ENCODE results near the gene CD180. TPM values are rescaled to one million over a fixed set of nuclear protein-coding genes. Genes with fewer than 3 reads are reported as not detected.
A peak's percentile ranks its signal among the peaks of the same experiment; 100 is the strongest.

The CD180 gene
- total and polyA plus RNA-seq, 5 donors from 2014 or later, result 0.06 to 0.37 (median 0.11) TPM; not detected in 2

DNA sequence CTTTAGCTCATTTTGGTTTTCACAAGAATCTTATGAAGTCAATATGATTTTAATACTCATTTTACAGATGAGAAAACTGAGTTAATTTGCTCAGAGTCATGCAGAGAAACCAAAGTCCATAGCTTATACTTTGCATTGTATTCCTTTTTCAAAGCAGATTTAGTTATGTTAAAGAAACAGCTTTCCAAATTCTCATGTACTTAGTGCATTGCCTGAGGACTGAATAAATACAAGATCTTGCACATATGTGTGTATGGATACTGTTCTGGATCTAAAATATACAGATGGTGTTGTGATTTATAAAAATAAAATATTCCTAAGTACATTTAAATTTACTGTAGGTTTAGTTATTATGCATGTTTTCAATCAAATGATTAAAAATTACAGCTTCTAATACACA lies 43.5 kb upstream of the CD180 start:
- Histone ChIP-seq H3K4me1 (ENCODE audit: control insufficient read depth, insufficient read depth, low read length, poor library complexity, severe bottlenecking) (no peaks in the 10 kb centered on the region), H3K36me3 (ENCODE audit: control insufficient read depth, insufficient read depth, low read length) (no peaks in the 10 kb centered on the region), H3K27ac (ENCODE audit: insufficient read depth, low read length, poor library complexity, severe bottlenecking) (no peak overlapping the region), H3K4me3 (ENCODE audit: low read depth, low read length) (no peak overlapping the region), H3K9me3 (ENCODE audit: control insufficient read depth in 2 of 2, low read length in 2 of 2) (no peaks in the 10 kb centered on the region), H3K27me3 (ENCODE audit: control insufficient read depth, insufficient read depth, low read length) (no peaks in the 10 kb centered on the region)
- peaks cover 0 to 6% (median 3%) of the 10 kb centered on the region in 4 donors for H3K4me1 Mint-ChIP-seq
- no peaks in the 10 kb centered on the region for H3K36me3 Mint-ChIP-seq
- H3K27me3 Mint-ChIP-seq, result peaks cover 8% of the 10 kb centered on the region
- H3K27ac Mint-ChIP-seq, result no peak overlapping the region
- no peaks in the 10 kb centered on the region for H3K9me3 Mint-ChIP-seq
- ATAC-seq (ENCODE audit: low read depth in 2 of 2) (no peak), DNase-seq (no peak)
- H3K4me3 Mint-ChIP-seq, result no peak overlapping the region

DNA sequence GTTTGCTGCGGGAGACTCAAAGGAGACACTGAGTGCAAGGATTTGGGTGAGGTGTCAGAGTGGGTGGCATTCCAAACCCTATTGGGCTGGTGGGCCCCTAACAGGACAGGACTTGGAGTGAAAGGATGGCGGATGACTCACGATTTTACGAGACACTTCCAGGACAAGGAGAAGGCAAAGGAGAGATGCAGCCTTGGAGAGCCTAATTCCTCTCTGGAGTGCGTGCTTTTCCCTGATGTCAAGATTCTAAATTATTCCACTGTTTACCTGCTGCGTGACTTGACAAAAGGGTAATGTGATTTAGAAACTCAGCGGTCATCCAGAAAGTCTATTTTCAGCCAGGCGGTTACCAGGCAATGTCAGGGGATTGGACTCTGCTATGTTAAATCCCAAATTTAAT lies 41.6 kb upstream of the CD180 start:
- Mint-ChIP-seq H3K4me3 (no peak overlapping the region), H3K9me3 (no peaks in the 10 kb centered on the region), H3K27me3 (peaks cover 13% of the 10 kb centered on the region), H3K36me3 (no peaks in the 10 kb centered on the region), H3K4me1 (peaks cover 0 to 2% (median 0%) of the 10 kb centered on the region in 4 donors), H3K27ac (no peak overlapping the region)
- DNase-seq (no peak), ATAC-seq (ENCODE audit: low read depth in 2 of 2) (no peak)
- H3K36me3 ChIP-seq (ENCODE audit: control insufficient read depth, insufficient read depth, low read length), result no peaks in the 10 kb centered on the region
- no peak overlapping the region for H3K4me3 ChIP-seq (ENCODE audit: low read depth, low read length)
- H3K27ac ChIP-seq (ENCODE audit: insufficient read depth, low read length, poor library complexity, severe bottlenecking), result no peak overlapping the region
- no peaks in the 10 kb centered on the region for H3K27me3 ChIP-seq (ENCODE audit: control insufficient read depth, insufficient read depth, low read length)
- no peaks in the 10 kb centered on the region for H3K4me1 ChIP-seq (ENCODE audit: control insufficient read depth, insufficient read depth, low read length, poor library complexity, severe bottlenecking)
- H3K9me3 ChIP-seq (ENCODE audit: control insufficient read depth in 2 of 2, low read length in 2 of 2), result no peaks in the 10 kb centered on the region

DNA sequence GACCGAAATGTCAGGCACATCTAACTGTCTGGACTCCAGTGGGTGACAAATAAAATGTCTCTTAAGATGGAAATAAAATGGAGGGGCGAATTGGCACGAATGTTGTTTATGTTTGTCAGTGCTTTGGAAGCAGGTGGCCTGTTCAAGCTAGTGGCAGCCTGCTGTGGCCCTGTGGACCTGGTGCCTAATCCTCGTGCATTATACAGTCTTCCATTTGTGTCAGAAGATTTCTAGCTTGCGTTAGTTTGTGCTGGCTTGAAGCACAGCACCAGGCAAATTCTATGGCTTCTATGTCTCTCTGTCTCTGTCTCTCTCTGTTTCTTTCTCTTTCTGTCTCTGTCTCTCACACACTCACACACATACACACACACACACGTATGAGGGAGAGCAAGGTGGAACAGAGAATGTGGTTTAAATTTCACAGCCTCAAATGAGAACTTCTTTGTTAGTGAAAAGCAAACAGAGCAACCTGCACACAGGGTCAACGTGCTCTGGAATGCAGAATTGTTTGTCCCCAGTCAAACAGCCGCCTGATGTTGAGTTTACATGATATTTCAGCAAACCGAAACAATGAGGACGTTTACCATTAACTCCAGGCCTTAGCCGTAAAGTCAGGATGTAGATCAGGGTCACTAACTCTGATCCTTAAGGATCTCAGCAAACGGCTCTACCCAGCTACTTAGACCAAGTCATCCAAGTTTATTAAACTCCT lies 39.0 kb upstream of the CD180 start:
- Mint-ChIP-seq H3K27ac (no peak overlapping the region), H3K36me3 (no peaks in the 10 kb centered on the region), H3K27me3 (peaks cover 15% of the 10 kb centered on the region), H3K9me3 (no peaks in the 10 kb centered on the region), H3K4me1 (peaks cover 0 to 4% (median 0%) of the 10 kb centered on the region in 4 donors), H3K4me3 (no peak overlapping the region)
- Histone ChIP-seq H3K4me3 (ENCODE audit: low read depth, low read length) (no peak overlapping the region), H3K27ac (ENCODE audit: insufficient read depth, low read length, poor library complexity, severe bottlenecking) (no peak overlapping the region), H3K4me1 (ENCODE audit: control insufficient read depth, insufficient read depth, low read length, poor library complexity, severe bottlenecking) (no peaks in the 10 kb centered on the region), H3K9me3 (ENCODE audit: control insufficient read depth in 2 of 2, low read length in 2 of 2) (no peaks in the 10 kb centered on the region), H3K36me3 (ENCODE audit: control insufficient read depth, insufficient read depth, low read length) (no peaks in the 10 kb centered on the region), H3K27me3 (ENCODE audit: control insufficient read depth, insufficient read depth, low read length) (no peaks in the 10 kb centered on the region)
- ATAC-seq (ENCODE audit: low read depth in 2 of 2) (no peak), DNase-seq (no peak)

DNA sequence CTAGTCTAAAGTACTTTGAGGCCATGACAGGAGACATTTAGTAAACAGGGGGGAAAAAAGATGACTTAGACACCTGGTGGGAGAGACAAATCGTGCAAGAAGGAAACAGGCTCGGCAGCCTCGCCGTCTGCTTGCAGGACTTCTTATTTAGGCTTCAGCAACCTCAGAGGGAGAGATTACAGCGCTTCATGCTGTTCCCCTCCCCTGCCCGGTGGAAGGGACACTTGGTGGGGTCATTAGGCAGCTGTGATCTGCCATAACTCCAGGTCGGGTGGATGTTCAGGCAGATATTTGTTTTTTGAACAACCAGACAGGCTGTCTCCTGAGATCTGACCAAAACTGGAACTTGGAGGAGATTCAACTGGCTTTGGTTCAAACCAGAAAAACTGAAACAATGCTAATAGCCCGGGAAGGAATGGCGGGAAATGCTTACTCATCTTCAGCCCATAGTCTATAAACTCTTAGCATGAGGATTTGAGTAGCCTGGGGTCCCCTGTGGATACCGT lies 38.1 kb upstream of the CD180 start:
- no peak overlapping the region for H3K27ac Mint-ChIP-seq

DNA sequence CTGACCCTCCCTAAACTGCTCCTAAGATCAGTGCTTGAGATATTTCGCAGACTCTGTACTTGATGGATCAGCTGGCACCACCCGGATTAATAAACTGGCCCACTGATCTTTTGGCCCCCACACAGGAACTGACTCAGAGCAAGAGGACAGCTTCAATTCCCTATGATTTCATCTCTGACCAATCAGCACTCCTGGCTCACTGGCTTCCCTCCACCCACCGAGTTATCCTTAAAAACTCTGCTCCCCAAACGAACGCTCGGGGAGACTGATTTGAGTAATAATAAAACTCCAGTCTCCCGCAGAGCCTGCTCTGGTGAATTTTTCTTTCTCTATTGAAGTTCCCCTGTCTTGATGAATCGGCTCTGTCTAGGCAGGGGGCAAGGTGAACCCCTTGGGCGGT lies 36.5 kb upstream of the CD180 start:
- peaks cover 0 to 6% (median 2%) of the 10 kb centered on the region in 4 donors for H3K4me1 Mint-ChIP-seq
- no peak overlapping the region for H3K4me3 Mint-ChIP-seq
- H3K27me3 Mint-ChIP-seq, result peaks cover 30% of the 10 kb centered on the region
- Histone ChIP-seq H3K27ac (ENCODE audit: insufficient read depth, low read length, poor library complexity, severe bottlenecking) (no peak overlapping the region), H3K27me3 (ENCODE audit: control insufficient read depth, insufficient read depth, low read length) (no peaks in the 10 kb centered on the region), H3K4me1 (ENCODE audit: control insufficient read depth, insufficient read depth, low read length, poor library complexity, severe bottlenecking) (no peaks in the 10 kb centered on the region), H3K4me3 (ENCODE audit: low read depth, low read length) (no peak overlapping the region), H3K9me3 (ENCODE audit: control insufficient read depth in 2 of 2, low read length in 2 of 2) (no peaks in the 10 kb centered on the region), H3K36me3 (ENCODE audit: control insufficient read depth, insufficient read depth, low read length) (no peaks in the 10 kb centered on the region)
- no peaks in the 10 kb centered on the region for H3K36me3 Mint-ChIP-seq
- DNase-seq (no peak), ATAC-seq (ENCODE audit: low read depth in 2 of 2) (no peak)
- no peaks in the 10 kb centered on the region for H3K9me3 Mint-ChIP-seq
- H3K27ac Mint-ChIP-seq, result no peak overlapping the region

More for the DNA sequence above, 38.1 kb upstream of the CD180 start:
- H3K27ac ChIP-seq (ENCODE audit: insufficient read depth, low read length, poor library complexity, severe bottlenecking), result no peak overlapping the region
- H3K36me3 ChIP-seq (ENCODE audit: control insufficient read depth, insufficient read depth, low read length), result no peaks in the 10 kb centered on the region
- H3K9me3 ChIP-seq (ENCODE audit: control insufficient read depth in 2 of 2, low read length in 2 of 2), result no peaks in the 10 kb centered on the region
- Mint-ChIP-seq H3K36me3 (no peaks in the 10 kb centered on the region), H3K27me3 (peaks cover 18% of the 10 kb centered on the region), H3K9me3 (no peaks in the 10 kb centered on the region), H3K4me1 (peaks cover 0 to 6% (median 2%) of the 10 kb centered on the region in 4 donors), H3K4me3 (no peak overlapping the region)
- DNase-seq, result no peak
- H3K27me3 ChIP-seq (ENCODE audit: control insufficient read depth, insufficient read depth, low read length), result no peaks in the 10 kb centered on the region
- H3K4me1 ChIP-seq (ENCODE audit: control insufficient read depth, insufficient read depth, low read length, poor library complexity, severe bottlenecking), result no peaks in the 10 kb centered on the region
- no peak overlapping the region for H3K4me3 ChIP-seq (ENCODE audit: low read depth, low read length)
- no peak for ATAC-seq (ENCODE audit: low read depth in 2 of 2)

DNA sequence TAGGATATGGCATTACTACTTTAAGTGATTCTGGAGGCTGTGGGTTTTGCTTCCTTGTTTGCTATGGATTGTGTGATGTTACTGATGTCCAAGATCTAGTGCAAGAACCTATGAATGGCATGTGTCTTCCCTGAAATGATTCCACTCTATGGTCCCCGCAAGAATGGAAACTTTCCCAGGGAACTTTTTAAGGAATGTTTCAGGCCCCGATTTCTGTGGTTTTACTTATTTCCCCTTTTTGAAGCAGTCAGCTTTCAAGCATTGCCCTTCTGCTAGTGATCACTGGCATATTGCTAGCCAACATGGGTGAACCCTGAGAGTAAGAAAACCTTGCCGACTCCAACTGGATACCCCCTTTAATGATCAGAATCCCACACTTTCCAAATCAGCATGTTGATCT lies 26.6 kb upstream of the CD180 start:
- Histone ChIP-seq H3K4me3 (ENCODE audit: low read depth, low read length) (no peak overlapping the region), H3K36me3 (ENCODE audit: control insufficient read depth, insufficient read depth, low read length) (no peaks in the 10 kb centered on the region), H3K27me3 (ENCODE audit: control insufficient read depth, insufficient read depth, low read length) (no peaks in the 10 kb centered on the region), H3K27ac (ENCODE audit: insufficient read depth, low read length, poor library complexity, severe bottlenecking) (no peak overlapping the region), H3K9me3 (ENCODE audit: control insufficient read depth in 2 of 2, low read length in 2 of 2) (no peaks in the 10 kb centered on the region), H3K4me1 (ENCODE audit: control insufficient read depth, insufficient read depth, low read length, poor library complexity, severe bottlenecking) (peaks cover 31% of the 10 kb centered on the region)
- Mint-ChIP-seq H3K9me3 (peaks cover 0 to 5% (median 0%) of the 10 kb centered on the region in 7 donors), H3K27ac (peak overlapping the region; percentile 42 to 92 (median 74)), H3K27me3 (peaks cover 5% of the 10 kb centered on the region), H3K36me3 (peaks cover 9% of the 10 kb centered on the region), H3K4me3 (peak overlapping the region in 1 of 4 donors; percentile 45), H3K4me1 (peaks cover 20 to 54% (median 37%) of the 10 kb centered on the region in 4 donors)
- ATAC-seq (ENCODE audit: low read depth in 2 of 2) (no peak), DNase-seq (no peak)

DNA sequence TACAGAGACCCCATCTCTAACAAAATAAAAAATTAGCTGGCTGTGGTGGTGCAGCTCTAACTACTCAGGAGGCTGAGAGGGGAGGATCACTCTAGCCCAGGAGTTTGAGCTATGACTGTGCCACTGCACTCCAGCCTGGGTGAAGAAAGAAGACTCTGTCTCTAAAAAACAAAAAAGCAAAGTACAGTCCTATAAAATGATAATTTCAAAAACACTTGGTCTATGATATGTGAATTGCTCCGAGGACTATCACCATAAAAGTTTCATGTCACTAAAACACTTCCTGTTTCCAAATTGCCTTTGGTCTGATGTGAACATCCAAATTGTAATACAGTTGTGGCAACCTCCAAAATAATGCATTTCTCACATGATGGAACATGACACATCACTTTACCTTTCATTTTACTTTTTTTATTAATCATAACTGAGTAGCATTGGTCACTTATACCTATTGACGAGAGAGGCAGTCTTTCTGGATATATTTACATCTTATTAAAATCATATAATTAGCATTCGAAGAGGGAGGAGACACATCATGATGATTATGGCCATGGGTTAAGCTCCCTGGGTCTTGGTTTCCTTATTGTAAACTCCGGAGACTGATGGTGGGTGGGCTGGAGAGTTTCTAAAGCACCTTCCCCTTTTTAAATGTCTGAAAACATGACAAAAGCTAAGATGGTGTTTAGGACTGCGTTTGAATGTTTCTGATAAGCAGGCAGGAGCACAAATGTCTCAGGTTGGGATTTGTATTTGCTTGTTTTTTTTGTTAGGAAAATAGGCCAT lies 25.8 kb upstream of the CD180 start:
- DNase-seq, result peak in 1 of 3 donors; percentile 36
- H3K4me3 ChIP-seq (ENCODE audit: low read depth, low read length), result peak overlapping the region; percentile 62
- H3K4me1 ChIP-seq (ENCODE audit: control insufficient read depth, insufficient read depth, low read length, poor library complexity, severe bottlenecking), result peaks cover 39% of the 10 kb centered on the region
- Mint-ChIP-seq H3K27me3 (no peaks in the 10 kb centered on the region), H3K36me3 (peaks cover 12% of the 10 kb centered on the region), H3K27ac (peak overlapping the region; percentile 74 to 97 (median 92)), H3K9me3 (peaks cover 0 to 5% (median 1%) of the 10 kb centered on the region in 7 donors), H3K4me1 (peaks cover 26 to 62% (median 45%) of the 10 kb centered on the region in 4 donors), H3K4me3 (peak overlapping the region; percentile 10 to 83 (median 72))
- peak; percentile 6 to 29 for ATAC-seq (ENCODE audit: low read depth in 2 of 2)
- H3K9me3 ChIP-seq (ENCODE audit: control insufficient read depth in 2 of 2, low read length in 2 of 2), result no peaks in the 10 kb centered on the region
- no peaks in the 10 kb centered on the region for H3K36me3 ChIP-seq (ENCODE audit: control insufficient read depth, insufficient read depth, low read length)
- H3K27ac ChIP-seq (ENCODE audit: insufficient read depth, low read length, poor library complexity, severe bottlenecking), result peak overlapping the region; percentile 64
- no peaks in the 10 kb centered on the region for H3K27me3 ChIP-seq (ENCODE audit: control insufficient read depth, insufficient read depth, low read length)

Data from CD4-positive, CD25-positive, alpha-beta regulatory T cell (primary cell).